ENCODE results near the gene HBS1L.

HBS1L gene

GRCh38 chr6:134948691-134949090, 105.9 kb downstream of the HBS1L start:
- no peak for DNase-seq (ENCODE audit: low read depth)

- no peak for DNase-seq (ENCODE audit: low read depth)
These were observed 106.5 kb downstream of the HBS1L start for GRCh38 chr6:134948142-134948541.

GRCh38 chr6:134945045-134945444, 109.6 kb downstream of the HBS1L start:
- DNase-seq (ENCODE audit: low read depth) = no peak

- no peak for DNase-seq (ENCODE audit: low read depth)
These were observed 111.0 kb downstream of the HBS1L start for GRCh38 chr6:134943522-134944111.

- peak; percentile 19 for DNase-seq (ENCODE audit: low read depth)
These were observed 115.7 kb downstream of the HBS1L start for GRCh38 chr6:134938896-134939295.

GRCh38 chr6:134937426-134937825, 117.2 kb downstream of the HBS1L start:
- no peak for DNase-seq (ENCODE audit: low read depth)

GRCh38 chr6:134936931-134937330, 117.7 kb downstream of the HBS1L start:
- no peak for DNase-seq (ENCODE audit: low read depth)

- DNase-seq (ENCODE audit: low read depth) = no peak
These were observed 118.1 kb downstream of the HBS1L start for GRCh38 chr6:134936476-134936875.

GRCh38 chr6:134934793-134935485, 119.7 kb downstream of the HBS1L start:
- DNase-seq (ENCODE audit: low read depth) = no peak

GRCh38 chr6:134932535-134933470, 121.8 kb downstream of the HBS1L start:
- DNase-seq (ENCODE audit: low read depth) = no peak

- no peak for DNase-seq (ENCODE audit: low read depth)
These were observed 122.5 kb downstream of the HBS1L start for GRCh38 chr6:134932098-134932497.

GRCh38 chr6:134930463-134930862, 124.2 kb downstream of the HBS1L start:
- DNase-seq (ENCODE audit: low read depth) = no peak

- no peak for DNase-seq (ENCODE audit: low read depth)
These were observed 126.3 kb downstream of the HBS1L start for GRCh38 chr6:134928151-134928900.

GRCh38 chr6:134925800-134926199, 128.8 kb downstream of the HBS1L start:
- DNase-seq (ENCODE audit: low read depth) = no peak

- DNase-seq (ENCODE audit: low read depth) = no peak
These were observed 132.8 kb downstream of the HBS1L start for GRCh38 chr6:134921721-134922261.

GRCh38 chr6:134921276-134921675, 133.3 kb downstream of the HBS1L start:
- no peak for DNase-seq (ENCODE audit: low read depth)

- no peak for DNase-seq (ENCODE audit: low read depth)
These were observed 134.2 kb downstream of the HBS1L start for GRCh38 chr6:134920422-134920821.

GRCh38 chr6:134918418-134918961, 136.1 kb downstream of the HBS1L start:
- DNase-seq (ENCODE audit: low read depth) = no peak

GRCh38 chr6:134911547-134911946, 143.1 kb downstream of the HBS1L start:
- DNase-seq (ENCODE audit: low read depth) = no peak

- DNase-seq (ENCODE audit: low read depth) = no peak
These were observed 144.1 kb downstream of the HBS1L start for GRCh38 chr6:134910593-134910935.
